ENCODE data around the gene MEGF8. TPM values are rescaled to one million over a fixed set of nuclear protein-coding genes. Genes with fewer than 3 reads are reported as not detected.

The MEGF8 gene
- total RNA-seq, 1 donor from 2014 or later: 27.5 TPM

DNA sequence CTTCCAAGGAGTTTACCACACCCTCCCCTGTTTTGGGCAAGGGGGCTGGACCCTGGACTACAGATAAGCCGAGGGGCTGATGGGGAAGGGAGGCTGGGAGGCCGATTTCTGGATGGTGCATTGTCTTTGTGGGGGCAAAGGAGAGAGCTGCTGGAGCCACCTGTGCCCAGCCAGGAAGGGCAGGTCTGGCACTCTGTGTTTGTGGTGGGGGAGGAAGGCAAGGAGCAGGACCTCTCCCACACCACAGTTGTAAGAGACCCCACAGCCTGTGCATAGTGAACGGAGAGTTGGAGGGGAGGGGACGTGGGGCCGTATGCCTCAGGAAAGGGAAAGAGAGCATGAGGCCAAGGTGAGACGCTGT lies 39.5 kb upstream of the MEGF8 start:
- DNase-seq (ENCODE audit: low read depth, low spot score): no peak

DNA sequence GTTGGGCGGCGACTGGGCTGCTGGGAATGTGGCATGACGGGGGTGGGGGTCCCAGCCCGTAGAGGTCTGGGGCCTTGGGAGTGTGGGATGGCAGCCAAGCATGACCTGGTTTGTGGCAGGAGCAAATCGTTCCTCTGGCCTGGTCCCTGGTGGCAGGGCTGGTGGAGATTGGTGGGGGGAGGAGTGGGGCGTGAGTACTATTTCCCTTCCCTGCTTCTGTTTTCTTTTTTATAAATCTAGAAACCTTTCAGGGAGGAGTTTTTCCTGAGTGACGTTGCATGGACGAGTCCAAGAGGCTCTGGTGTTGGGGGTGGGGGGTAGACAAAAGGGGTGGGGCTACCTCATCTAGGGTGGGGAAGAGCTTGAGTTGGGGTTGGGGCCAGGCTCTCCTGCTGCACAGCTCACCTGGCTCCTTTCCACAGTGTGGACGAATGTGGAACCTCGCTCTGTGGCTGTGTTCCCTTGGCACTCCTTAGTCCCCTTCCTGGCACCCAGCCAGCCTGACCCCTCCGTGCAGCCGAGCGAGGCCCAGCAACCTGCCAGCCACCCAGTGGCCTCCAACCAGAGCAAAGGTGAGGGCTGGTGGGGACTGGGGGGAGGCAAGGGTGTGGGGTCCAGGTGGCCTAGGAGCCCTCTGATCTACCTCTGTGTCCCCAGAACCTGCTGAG lies 39.0 kb upstream of the MEGF8 start:
- DNase-seq (ENCODE audit: low read depth, low spot score): no peak

DNA sequence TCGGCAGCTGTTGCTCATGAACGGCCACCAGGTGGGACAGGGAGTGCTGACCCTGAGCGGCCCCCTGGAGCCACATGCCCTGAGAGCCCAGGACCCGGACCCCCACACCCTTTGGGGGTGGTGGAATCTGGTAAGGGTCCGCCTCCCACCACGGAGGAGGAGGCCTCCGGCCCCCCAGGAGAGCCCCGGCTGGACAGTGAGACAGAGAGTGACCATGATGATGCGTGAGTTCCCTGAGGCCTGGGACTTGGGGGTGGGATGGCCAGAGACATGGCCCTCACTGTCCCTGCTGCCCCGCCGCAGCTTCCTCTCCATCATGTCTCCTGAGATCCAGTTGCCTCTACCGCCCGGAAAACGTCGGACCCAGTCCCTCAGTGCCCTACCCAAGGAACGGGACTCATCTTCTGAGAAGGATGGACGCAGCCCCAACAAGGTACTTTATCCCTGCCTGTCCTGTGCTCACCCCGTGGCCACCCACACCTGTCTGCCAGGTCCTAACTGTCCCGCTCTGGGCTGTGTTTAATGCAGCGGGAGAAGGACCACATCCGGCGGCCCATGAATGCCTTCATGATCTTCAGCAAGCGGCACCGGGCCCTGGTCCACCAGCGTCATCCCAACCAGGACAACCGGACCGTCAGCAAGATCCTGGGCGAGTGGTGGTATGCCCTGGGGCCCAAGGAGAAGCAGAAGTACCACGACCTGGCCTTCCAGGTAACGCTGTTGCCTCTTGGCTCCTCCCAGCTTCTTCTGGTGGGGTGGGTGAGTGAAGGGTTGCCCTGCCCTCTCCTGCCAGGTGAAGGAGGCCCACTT lies 38.2 kb upstream of the MEGF8 start:
- DNase-seq (ENCODE audit: low read depth, low spot score): no peak

- no peak for DNase-seq (ENCODE audit: low read depth, low spot score)
Measured at GRCh38 chr19:42287827-42288107, 37.7 kb upstream of the MEGF8 start.

DNA sequence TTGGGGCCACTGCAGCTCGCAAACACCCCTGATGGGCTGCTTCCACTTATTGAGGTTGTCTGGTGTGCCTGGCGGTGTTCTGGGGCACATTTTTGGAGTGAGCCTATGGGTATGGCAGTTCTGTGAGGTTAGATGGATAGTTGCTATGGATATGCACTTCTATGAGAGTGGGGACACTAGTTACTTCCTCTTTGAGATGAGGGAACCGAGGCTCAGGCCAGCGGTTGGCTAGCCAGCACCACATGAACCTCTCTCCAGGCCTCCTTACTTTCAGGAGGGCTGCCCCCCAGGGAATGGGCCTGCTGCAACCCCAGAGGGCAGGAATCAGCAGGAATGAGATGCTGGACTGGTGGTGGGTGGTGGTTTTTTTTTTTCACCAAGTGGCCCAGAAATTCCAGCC lies 37.0 kb upstream of the MEGF8 start:
- DNase-seq (ENCODE audit: low read depth, low spot score): no peak

DNA sequence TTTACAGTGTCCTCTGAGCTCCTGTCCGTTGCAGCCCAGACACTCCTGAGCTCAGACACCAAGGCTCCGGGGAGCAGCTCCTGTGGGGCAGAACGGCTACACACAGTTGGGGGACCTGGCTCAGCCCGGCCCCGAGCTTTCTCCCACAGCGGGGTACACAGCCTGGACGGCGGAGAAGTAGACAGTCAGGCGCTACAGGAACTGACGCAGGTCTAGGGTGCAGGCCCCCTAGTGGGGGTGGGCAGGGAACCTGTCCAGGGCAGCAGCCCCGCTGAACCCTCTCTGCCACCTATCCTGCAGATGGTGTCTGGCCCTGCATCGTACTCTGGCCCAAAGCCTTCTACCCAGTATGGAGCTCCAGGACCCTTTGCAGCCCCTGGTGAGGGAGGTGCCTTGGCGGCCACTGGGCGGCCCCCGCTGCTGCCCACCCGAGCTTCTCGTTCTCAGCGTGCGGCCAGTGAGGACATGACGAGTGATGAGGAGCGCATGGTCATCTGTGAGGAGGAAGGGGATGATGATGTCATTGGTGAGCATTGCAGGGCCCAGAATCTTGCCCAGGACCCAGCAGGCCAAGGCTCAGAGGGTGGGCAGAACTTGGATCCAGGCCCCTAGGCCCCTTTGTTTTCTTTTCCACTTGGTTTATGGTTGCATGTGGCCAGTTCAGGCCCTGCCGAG lies 36.4 kb upstream of the MEGF8 start:
- DNase-seq (ENCODE audit: low read depth, low spot score): no peak

DNA sequence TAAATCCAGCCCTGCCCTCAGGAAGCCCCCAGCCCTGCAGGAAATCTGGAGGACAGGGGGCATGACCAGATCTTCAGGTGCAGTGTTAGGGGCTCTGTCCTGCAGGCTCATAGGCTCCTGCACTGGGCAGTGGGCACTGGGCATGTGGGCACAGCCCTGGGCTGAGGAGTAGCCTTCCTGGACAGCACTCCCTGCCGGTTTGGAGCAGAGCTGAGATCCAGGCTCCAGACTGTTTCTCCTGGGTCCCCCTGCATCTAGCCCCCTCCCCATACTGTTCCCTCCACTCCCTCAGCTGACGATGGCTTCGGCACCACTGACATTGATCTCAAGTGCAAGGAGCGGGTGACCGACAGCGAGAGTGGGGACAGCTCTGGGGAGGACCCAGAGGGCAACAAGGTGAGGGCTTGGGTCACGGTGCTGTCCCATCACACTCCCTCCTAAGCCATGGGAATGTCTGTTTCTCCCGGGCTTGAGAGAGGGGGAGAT lies 35.8 kb upstream of the MEGF8 start:
- DNase-seq (ENCODE audit: low read depth, low spot score): no peak

DNA sequence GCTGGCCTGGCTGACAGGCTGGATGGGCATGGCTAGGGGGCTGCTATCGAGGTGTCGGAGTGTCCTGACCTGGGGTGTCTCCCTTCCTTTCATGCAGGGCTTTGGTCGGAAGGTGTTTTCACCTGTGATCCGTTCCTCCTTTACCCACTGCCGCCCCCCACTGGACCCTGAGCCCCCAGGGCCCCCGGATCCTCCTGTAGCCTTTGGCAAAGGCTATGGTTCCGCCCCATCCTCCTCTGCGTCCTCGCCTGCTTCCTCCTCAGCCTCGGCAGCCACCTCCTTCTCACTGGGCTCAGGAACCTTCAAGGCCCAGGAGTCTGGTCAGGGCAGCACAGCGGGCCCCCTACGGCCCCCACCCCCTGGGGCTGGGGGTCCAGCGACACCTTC lies 35.3 kb upstream of the MEGF8 start:
- DNase-seq (ENCODE audit: low read depth, low spot score): no peak

- no peak for DNase-seq (ENCODE audit: low read depth, low spot score)
Measured at GRCh38 chr19:42290523-42291434, 34.7 kb upstream of the MEGF8 start.

DNA sequence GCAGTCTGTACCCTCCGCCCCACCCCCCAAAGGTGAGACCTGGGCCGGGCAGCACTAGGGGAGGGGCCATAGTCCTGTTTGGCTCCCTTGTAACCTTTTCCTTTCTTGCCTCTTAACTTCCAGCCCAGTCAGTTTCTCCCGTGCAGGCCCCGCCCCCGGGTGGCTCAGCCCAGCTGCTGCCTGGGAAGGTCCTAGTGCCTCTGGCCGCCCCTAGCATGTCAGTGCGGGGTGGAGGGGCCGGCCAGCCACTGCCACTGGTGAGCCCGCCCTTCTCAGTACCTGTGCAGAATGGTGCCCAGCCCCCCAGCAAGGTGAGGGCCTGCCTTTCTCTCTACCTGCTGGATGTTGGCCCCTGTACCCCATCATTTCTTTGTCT lies 34.0 kb upstream of the MEGF8 start:
- no peak for DNase-seq (ENCODE audit: low read depth, low spot score)

DNA sequence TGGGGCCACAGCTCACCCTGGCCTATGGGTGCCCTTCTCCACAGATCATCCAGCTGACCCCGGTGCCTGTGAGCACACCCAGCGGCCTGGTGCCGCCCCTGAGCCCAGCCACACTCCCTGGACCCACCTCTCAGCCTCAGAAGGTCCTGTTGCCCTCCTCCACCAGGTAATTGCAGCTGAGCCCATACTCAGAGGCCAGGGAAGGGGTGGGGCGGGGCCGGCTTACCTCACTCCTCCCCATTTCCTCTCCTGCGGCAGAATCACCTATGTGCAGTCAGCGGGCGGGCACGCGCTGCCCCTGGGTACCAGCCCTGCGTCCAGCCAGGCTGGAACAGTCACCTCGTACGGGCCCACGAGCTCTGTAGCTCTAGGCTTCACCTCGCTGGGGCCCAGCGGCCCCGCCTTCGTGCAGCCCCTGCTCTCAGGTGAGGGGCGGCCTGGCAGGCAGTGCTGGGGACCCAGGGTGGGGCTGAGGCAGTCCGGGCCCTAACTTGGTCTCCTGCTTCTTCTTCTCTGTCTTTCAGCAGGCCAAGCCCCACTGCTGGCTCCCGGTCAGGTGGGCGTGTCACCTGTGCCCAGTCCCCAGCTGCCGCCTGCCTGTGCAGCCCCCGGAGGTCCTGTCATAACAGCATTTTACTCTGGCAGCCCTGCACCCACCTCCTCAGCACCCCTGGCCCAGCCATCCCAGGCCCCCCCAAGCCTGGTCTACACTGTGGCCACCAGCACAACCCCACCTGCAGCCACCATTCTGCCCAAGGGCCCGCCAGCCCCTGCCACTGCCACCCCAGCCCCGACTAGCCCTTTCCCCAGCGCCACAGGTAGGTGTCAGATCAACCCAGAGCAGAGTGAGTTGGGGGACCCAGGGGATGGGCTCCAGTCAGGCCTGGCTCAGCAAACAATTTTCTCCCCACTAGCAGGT lies 33.1 kb upstream of the MEGF8 start:
- no peak for DNase-seq (ENCODE audit: low read depth, low spot score)

DNA sequence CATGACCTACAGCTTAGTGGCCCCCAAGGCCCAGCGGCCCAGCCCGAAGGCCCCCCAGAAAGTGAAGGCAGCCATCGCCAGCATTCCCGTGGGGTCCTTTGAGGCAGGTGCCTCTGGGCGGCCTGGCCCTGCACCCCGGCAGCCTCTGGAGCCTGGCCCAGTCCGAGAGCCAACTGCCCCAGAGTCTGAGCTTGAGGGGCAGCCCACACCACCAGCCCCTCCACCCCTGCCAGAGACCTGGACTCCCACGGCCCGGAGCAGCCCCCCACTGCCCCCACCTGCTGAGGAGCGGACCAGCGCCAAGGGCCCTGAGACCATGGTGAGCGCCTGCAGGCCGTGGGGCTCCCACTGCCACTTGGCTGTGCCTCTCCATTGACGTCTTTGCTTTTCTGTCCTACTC lies 32.5 kb upstream of the MEGF8 start:
- no peak for DNase-seq (ENCODE audit: low read depth, low spot score)

GRCh38 chr19:42293540-42293939 lies 31.9 kb upstream of the MEGF8 start:
- DNase-seq (ENCODE audit: low read depth, low spot score): no peak

DNA sequence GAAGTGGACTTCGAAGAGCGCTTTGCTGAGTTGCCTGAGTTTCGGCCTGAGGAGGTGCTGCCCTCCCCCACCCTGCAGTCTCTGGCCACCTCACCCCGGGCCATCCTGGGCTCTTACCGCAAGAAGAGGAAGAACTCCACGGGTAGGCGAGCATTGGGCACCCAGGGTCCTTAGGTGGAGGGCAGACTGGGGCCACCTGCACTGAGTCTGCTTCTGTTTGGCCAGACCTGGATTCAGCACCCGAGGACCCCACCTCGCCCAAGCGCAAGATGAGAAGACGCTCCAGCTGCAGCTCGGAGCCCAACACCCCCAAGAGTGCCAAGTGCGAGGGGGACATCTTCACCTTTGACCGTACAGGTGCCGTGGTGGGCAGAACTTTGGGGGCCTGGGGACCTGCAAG lies 31.5 kb upstream of the MEGF8 start:
- no peak for DNase-seq (ENCODE audit: low read depth, low spot score)

DNA sequence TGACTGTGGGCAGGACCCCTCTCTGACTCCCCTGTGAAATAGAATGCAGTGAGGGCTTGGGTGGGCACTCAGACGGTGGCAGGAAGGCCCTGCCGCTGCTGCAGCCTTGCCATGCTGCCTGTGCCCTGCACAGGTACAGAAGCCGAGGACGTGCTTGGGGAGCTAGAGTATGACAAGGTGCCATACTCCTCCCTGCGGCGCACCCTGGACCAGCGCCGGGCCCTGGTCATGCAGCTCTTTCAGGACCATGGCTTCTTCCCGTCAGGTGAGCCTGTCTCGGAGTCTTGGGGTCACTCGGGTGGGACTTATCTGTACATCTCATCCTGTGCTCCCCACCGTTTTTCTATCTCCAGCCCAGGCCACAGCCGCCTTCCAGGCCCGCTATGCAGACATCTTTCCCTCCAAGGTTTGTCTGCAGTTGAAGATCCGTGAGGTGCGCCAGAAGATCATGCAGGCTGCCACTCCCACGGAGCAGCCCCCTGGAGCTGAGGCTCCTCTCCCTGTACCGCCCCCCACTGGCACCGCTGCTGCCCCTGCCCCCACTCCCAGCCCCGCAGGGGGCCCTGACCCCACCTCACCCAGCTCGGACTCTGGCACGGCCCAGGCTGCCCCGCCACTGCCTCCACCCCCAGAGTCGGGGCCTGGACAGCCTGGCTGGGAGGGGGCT lies 30.8 kb upstream of the MEGF8 start:
- DNase-seq (ENCODE audit: low read depth, low spot score): no peak

DNA sequence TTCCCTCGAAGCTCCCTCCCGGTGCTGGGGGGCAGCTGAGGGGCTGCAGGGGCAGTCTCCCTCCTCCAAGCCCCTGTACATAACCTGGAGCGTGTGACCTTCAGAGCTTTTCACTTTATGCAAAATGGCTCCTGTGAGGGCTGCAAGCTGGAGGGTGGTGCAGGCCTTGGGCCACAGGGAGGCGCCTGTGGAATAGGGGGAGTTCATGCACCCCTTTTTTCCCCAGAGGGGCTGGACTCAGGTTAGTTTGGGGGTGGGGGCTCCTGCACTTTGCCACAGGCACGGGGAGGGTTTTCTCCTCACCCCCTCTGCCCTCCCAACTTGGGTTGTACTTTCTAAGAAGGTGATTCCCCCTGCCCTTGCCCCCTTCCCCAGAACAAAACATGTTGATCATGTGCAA lies 30.1 kb upstream of the MEGF8 start:
- no peak for DNase-seq (ENCODE audit: low read depth, low spot score)

GRCh38 chr19:42295831-42296525 lies 29.5 kb upstream of the MEGF8 start:
- DNase-seq (ENCODE audit: low read depth, low spot score): no peak

DNA sequence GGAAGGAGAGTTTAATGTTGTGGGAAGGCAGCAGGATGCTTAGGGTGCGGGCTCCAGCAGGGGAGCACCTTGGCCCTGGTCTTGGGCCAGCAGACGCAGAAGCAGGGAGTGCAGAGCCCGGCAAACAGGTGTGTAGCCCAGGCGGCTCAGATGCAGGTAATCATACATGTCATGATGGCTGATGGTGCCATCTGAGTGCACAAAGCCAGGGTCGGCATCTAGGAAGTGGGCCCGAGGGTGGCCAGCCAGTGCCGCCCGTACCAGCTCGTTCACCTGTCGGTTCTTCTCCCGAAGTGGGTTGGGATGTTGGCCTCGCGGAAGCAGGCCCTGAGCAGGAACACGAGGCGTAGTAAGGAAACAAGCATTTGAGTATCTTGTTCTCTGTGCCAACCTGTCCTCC lies 28.4 kb upstream of the MEGF8 start:
- no peak for DNase-seq (ENCODE audit: low read depth, low spot score)

GRCh38 chr19:42301646-42302203 lies 23.7 kb upstream of the MEGF8 start, which contains the start of gene PRR19:
Gene PRR19, plus strand, starts transcription at chr19:42302132. Its CDS starts 7,453 bp downstream, at chr19:42309585.
- DNase-seq (ENCODE audit: low read depth, low spot score): no peak

All from pulmonary artery endothelial cell (primary cell).